Activated CD8-positive, alpha-beta T cell treated with anti-CD3 and anti-CD28 coated beads for 36 hours (primary cell): ENCODE data around the gene RPS6KA5. TPM values are rescaled to one million over a fixed set of nuclear protein-coding genes. Genes with fewer than 3 reads are reported as not detected.
"Not testable (repeated sequence)": the region's sequence is repeated elsewhere in the genome, so short reads cannot be mapped to it uniquely, and the experiment has no call there.

Experiments
- ATAC-seq: fragments of 200-7000 bp; cut with Tn5 transposase; one replicate; pipeline ENCODE4 v1.10.0; 2021; ENCODE audit warnings: mild to moderate bottlenecking, moderate library complexity
- CTCF ChIA-PET: fragments of 350-600 bp; sonication (Branson Sonifier 250); formaldehyde crosslinking; loops from one replicate; lab custom pipeline; 2021; ENCODE audit warnings: antibody characterized with exemption; lab: Charles Lee
- POLR2A ChIA-PET: fragments of 350-600 bp; sonication (Branson Sonifier 250); formaldehyde crosslinking; loops from one replicate; lab custom pipeline; 2021; ENCODE audit warnings: antibody characterized with exemption; lab: Charles Lee
- DNase-seq: peaks from one replicate; pipeline ENCODE4 v3.0.0-alpha.2; 2020
- H3K27ac Mint-ChIP-seq: one replicate; pipeline ENCODE4 v1.8.0; 2021; ENCODE audit warnings: mild to moderate bottlenecking, mixed read lengths
- H3K27me3 Mint-ChIP-seq: one replicate; pipeline ENCODE4 v1.8.0; 2021; ENCODE audit warnings: mixed read lengths
- H3K36me3 Mint-ChIP-seq: one replicate; pipeline ENCODE4 v1.8.0; 2021; ENCODE audit warnings: low read depth, mixed read lengths
- H3K4me1 Mint-ChIP-seq: one replicate; pipeline ENCODE4 v1.8.0; 2021; ENCODE audit warnings: low read depth, mixed read lengths
- H3K4me3 Mint-ChIP-seq: one replicate; pipeline ENCODE4 v1.8.0; 2021; ENCODE audit warnings: mild to moderate bottlenecking, moderate library complexity, mixed read lengths
- H3K9me3 Mint-ChIP-seq: one replicate; pipeline ENCODE4 v1.8.0; 2021; ENCODE audit warnings: mixed read lengths
- intact Hi-C: fragments of 100-400 bp; cut with micrococcal nuclease; formaldehyde crosslinking; loops from one replicate; pipeline ENCODE4 v1.10.0; 2022
- total RNA-seq, 2 experiments: library from RNA; stranded (reverse); gene quantifications; one replicate each; pipeline ENCODE4 v1.2.3, GENCODE V29; 2021
- TF ChIP-seq, protein P1 (sequence below): fragments of 200-600 bp; IDR thresholded peaks from one replicate; pipeline ENCODE4 v1.8.0; 2022; ENCODE audit warnings: antibody characterized with exemption, mild to moderate bottlenecking

The RPS6KA5 gene
- total RNA-seq, 2 experiments from 2014 or later, result 12.8 to 12.9 TPM

DNA sequence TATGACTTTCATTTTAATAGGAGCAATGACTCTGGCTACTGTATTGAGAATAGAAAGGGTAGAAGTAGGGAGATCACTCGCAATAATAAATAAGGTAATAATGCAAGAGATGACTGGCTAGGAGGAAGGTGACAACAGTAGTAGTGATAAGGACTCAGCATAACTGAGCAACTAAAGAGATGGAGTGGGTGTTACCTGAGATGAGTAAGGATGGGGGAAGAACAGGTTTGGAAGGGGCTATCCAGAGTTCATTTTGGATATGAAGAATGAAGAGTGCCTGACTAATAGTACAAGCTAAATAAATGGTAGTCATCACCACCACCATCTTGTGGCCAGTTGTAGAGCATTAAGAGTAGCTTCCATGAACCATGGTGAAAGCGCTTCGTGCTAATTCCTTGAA is 101.1 kb downstream of the RPS6KA5 start:
- Mint-ChIP-seq H3K4me3 (no peak overlapping the region), H3K9me3 (peaks cover 19% of the 10 kb centered on the region), H3K4me1 (peaks cover 4% of the 10 kb centered on the region), H3K27me3 (no peaks in the 10 kb centered on the region), H3K27ac (no peak overlapping the region), H3K36me3 (peaks cover 31% of the 10 kb centered on the region)
- intact Hi-C loops, result no loop called here
- TF ChIP-seq, protein P1, sequence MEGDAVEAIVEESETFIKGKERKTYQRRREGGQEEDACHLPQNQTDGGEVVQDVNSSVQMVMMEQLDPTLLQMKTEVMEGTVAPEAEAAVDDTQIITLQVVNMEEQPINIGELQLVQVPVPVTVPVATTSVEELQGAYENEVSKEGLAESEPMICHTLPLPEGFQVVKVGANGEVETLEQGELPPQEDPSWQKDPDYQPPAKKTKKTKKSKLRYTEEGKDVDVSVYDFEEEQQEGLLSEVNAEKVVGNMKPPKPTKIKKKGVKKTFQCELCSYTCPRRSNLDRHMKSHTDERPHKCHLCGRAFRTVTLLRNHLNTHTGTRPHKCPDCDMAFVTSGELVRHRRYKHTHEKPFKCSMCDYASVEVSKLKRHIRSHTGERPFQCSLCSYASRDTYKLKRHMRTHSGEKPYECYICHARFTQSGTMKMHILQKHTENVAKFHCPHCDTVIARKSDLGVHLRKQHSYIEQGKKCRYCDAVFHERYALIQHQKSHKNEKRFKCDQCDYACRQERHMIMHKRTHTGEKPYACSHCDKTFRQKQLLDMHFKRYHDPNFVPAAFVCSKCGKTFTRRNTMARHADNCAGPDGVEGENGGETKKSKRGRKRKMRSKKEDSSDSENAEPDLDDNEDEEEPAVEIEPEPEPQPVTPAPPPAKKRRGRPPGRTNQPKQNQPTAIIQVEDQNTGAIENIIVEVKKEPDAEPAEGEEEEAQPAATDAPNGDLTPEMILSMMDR, result no peak
- ATAC-seq, result peak; percentile 53
- no peak for DNase-seq
- CTCF ChIA-PET, result interaction anchor here (1.0 to 3.8 kb wide), 3 partner anchors 11 to 56 kb away, joined by 3 to 14 read pairs (median 6); no protein-coding TSS in a partner anchor
- POLR2A ChIA-PET, result interaction anchor here (1.0 to 1.2 kb wide), 2 partner anchors 10 to 156 kb away, joined by 3 read pairs; no protein-coding TSS in a partner anchor

DNA sequence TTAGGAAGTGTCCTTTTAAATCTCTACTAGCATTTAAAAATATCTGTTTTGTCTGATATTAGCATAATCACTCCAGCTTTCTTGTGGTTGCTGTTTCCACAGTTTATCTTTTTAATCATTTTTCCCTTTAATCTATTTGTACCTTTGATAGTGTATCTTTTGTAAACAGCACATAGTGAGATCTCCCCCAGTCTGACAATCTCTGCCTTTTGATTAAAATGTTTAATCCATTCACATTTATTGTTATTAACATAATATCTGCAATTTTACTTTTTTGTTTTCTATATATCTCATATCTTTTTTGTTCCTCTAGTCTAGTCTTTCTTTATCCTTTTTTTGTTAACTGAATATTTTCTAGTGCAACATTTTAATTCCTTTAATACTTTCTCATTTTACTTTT is 104.2 kb downstream of the RPS6KA5 start:
- Mint-ChIP-seq H3K27ac (no peak overlapping the region), H3K4me3 (no peak overlapping the region), H3K9me3 (peaks cover 27% of the 10 kb centered on the region), H3K27me3 (no peaks in the 10 kb centered on the region), H3K36me3 (peaks cover 41% of the 10 kb centered on the region), H3K4me1 (peaks cover 4% of the 10 kb centered on the region)
- ATAC-seq (no peak), DNase-seq (no peak)
- TF ChIP-seq, protein P1, result no peak
- ChIA-PET POLR2A (no interaction called here), CTCF (no interaction called here)
- intact Hi-C loops, result no loop called here

DNA sequence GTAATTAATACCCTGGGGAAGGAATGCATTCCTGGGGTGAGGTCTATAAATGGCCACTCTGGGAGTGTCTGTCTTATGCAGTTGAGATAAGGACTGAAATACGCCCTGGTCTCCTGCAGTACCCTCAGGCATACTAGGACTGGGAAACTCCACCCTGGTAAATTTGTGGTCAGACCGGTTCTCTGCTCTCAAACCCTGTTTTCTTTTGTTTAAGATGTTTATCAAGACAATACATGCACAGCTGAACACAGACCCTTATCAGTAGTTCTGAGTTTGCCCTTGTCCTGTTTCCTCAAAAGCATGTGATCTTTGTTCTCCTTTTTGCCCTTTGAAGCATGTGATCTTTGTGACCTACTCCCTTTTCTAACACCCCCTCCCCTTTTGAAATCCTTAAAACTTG is 106.8 kb downstream of the RPS6KA5 start:
- POLR2A ChIA-PET, DNase-seq, H3K4me3 Mint-ChIP-seq, ATAC-seq, H3K27ac Mint-ChIP-seq, intact Hi-C loops, H3K27me3 Mint-ChIP-seq, H3K4me1 Mint-ChIP-seq, CTCF ChIA-PET: not testable (repeated sequence)
- peaks cover 34% of the 10 kb centered on the region for H3K36me3 Mint-ChIP-seq
- peaks cover 24% of the 10 kb centered on the region for H3K9me3 Mint-ChIP-seq

DNA sequence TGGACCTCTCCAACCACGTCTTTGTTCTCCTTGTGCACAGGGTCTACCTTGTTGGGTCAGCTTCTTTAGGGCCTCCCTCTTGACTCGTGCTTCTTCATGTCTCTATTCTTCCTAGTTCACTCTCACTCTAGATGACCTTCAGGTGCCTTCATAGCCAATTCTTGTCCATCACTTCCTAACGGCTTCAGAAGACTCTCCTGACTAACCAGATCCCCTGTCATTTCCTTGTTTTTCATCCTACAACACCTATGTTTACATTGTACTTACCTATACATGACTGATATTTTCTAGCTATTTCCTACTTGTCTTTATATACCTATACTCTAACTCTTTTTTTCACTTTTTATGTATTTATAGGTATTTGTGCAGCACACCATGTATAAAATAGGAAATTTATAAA is 117.1 kb downstream of the RPS6KA5 start:
- POLR2A ChIA-PET, result no interaction called here
- CTCF ChIA-PET, result interaction anchor here (0.9 to 1.5 kb wide), 2 partner anchors 23 to 41 kb away, joined by 3 to 5 read pairs; no protein-coding TSS in a partner anchor
- peaks cover 23% of the 10 kb centered on the region for H3K9me3 Mint-ChIP-seq
- ATAC-seq, result no peak
- intact Hi-C loops, result no loop called here
- no peak overlapping the region for H3K4me3 Mint-ChIP-seq
- H3K27me3 Mint-ChIP-seq, result no peaks in the 10 kb centered on the region
- DNase-seq, result no peak
- H3K4me1 Mint-ChIP-seq, result no peaks in the 10 kb centered on the region
- TF ChIP-seq, protein P1, result no peak
- H3K27ac Mint-ChIP-seq, result no peak overlapping the region
- peaks cover 43% of the 10 kb centered on the region for H3K36me3 Mint-ChIP-seq

DNA sequence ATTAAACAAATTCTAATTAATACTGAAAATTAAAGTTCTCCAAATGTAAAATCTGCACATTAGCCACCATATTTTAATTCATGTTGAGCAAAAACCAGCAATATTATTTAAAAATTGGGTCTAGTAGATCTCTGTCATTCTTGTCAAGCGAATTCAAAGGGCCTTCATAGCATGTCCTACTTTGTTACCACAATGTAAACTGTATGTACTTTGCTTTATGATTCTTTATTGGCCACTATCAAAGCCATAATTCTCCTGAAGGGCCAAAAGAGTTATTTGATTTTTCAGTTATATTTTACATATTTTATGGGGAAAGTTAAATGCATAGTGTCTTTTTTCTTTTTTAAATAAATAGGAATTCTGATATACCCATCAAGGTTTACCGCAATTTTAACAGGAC is 117.9 kb downstream of the RPS6KA5 start:
- H3K27ac Mint-ChIP-seq, result no peak overlapping the region
- ATAC-seq (no peak), DNase-seq (no peak)
- ChIA-PET POLR2A (no interaction called here), CTCF (no interaction called here)
- H3K4me1 Mint-ChIP-seq, result no peaks in the 10 kb centered on the region
- H3K4me3 Mint-ChIP-seq, result no peak overlapping the region
- peaks cover 51% of the 10 kb centered on the region for H3K36me3 Mint-ChIP-seq
- TF ChIP-seq, protein P1, result no peak
- H3K9me3 Mint-ChIP-seq, result peaks cover 23% of the 10 kb centered on the region
- intact Hi-C loops, result no loop called here
- no peaks in the 10 kb centered on the region for H3K27me3 Mint-ChIP-seq
